ENCODE measurements around the gene LRIG1.

The LRIG1 gene

DNA sequence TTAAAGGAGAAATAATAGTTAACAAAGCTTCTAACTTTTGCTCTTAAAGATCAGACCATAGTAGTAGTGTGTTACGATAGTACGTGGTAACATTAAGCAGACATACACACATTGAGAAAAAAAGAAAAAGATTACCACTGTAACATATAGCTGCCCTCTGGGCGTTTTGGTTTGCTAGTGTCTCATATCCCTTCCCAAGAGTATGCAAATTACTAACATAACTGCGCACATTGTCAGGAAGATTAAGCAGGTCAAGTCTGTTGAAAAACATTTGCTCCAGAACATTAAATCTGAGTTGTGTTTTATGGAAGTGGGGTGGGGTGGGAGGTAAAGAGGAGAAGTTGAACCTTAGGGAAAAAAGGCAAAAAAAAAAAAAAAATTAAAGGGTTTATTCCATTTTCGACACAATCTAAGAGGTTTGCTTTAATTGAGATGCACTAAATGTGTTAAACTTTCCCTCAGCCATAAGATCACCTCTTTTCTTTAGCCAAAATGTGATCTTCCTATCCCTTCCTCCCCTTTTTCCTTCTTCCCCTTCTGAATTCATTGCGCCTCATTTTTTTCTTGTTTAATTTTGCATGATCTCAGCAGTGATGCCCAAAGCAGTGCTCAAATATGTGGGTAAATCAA, 1.5 kb upstream of the LRIG1 start:
- DNase-seq = no peak

- no peak for DNase-seq
Observed at GRCh38 chr3:66501483-66502244, 842 bp upstream of the LRIG1 start.

DNA sequence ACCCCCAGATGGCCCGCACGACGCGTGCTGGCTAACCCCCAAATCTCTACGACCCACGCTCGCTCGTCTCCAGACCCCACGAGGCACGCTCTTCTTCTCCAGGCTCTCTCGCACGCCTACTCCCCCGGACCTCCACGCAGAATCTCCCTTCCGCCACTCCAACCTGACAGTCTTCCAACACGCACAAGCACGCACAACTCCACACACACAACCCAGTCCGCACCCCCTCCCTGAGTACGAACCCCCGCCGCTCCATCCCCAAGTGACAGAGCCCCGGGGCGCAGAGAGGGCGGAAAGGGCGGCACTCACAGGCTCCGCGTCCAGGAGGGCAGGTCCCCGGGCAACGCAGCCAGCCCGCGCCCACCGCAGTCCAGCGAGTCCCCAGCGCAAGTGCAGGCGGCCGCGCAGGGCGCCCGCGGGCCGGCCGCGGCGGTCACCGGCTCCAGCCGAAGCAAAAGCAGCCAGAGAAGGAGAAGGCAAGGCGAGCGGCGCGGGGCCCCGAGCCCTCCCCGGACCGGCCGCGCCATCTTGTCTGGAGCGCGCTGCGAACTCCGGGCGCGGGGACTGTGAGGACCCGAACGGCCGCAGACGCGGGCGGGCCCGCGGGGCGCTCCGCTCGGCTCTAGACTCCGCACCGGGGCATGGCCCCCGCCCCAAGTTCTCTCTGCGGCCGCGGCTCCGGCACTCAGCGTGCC, 794 bp downstream of the LRIG1 start:
- DNase-seq = peak in 2 of 4 experiments; percentile 9 to 36

DNA sequence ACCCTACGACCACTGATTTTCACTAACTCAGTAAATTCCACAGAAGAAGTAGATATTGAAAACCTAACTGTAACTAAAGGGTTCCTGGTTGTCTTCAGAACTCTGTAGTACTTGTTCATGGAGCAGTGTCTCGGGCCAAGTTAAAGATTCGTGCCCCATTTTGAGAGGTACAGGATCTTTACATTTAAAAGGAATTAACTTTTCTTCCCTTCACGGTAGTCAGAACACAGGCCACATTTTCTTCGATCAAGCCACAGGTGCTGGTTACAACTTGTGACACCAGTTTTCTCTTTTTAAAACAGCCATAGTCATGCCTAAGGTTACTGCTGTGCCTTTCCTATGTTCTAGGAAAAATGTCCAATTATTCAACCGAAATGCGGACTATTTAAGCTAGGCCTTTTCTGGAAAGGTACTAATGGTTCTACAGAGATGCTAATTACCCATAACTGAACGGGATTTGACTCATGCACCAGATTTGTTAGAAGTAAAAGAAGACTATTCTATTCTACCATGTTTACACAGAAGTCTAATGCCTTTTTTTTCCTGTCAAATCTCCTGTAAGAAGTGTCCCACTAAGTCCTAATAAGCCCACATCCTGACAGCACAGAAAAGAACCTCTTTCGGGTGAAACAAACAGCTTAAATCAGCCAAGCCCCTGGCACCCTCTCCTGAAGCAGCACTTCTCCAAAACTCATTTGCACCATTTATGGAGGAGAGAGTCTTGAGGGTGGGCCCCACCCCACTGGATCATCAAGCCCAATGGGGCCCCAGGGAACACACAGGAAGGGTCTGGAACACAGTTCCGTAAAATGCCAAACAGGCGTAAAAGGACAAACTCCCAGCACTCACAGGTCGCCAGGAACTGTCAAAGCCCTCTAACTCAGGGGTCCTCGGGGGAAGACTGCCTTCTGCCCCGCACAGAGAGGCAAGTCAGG, 1.9 kb downstream of the LRIG1 start:
- DNase-seq = no peak

- no peak for DNase-seq
Observed at GRCh38 chr3:66497985-66498671, 2.7 kb downstream of the LRIG1 start.

- no peak for DNase-seq
Observed at GRCh38 chr3:66497288-66497984, 3.4 kb downstream of the LRIG1 start.

- DNase-seq = no peak
Observed at GRCh38 chr3:66496746-66497145, 4.1 kb downstream of the LRIG1 start.

- no peak for DNase-seq
Observed at GRCh38 chr3:66496301-66496700, 4.5 kb downstream of the LRIG1 start.

- no peak for DNase-seq
Observed at GRCh38 chr3:66495668-66496045, 5.2 kb downstream of the LRIG1 start.

DNA sequence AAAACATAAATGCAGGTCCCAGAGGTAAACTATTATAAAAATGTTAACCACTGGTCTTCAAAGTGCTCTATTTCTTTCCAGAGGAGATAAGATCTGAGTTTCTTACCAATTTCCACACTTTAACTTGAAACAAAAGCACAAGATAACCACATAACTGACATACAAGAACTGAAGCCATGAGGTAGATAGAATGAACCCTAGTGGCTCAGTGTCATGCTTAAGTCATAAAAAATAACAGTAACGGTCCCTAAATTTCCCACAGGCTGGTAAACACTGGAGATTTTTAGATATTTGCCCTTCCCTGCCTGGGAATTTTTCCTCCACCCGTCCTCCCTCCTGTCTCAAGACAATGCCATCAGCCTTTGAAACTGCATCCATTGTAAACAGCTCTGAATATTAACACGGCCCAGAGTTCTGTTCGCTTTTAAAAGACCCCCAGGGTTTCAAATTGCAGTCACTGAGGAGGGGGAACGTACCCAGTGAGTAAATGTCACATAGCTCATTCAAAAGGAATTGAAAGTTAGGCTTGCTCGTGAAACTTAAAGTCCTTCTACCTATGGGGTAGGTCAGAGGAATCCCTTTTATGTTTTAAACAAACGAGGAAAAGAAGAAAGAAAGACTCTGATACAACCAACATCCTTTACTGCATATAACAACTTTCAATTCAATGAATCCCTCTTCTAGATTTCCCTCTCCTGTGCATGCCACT, 5.7 kb downstream of the LRIG1 start:
- no peak for DNase-seq

GRCh38 chr3:66493458-66494099, 7.2 kb downstream of the LRIG1 start:
- DNase-seq = no peak

GRCh38 chr3:66492672-66493071, 8.2 kb downstream of the LRIG1 start:
- DNase-seq = no peak

GRCh38 chr3:66492071-66492470, 8.8 kb downstream of the LRIG1 start:
- no peak for DNase-seq

- no peak for DNase-seq
Observed at GRCh38 chr3:66490984-66491383, 9.8 kb downstream of the LRIG1 start.

DNA sequence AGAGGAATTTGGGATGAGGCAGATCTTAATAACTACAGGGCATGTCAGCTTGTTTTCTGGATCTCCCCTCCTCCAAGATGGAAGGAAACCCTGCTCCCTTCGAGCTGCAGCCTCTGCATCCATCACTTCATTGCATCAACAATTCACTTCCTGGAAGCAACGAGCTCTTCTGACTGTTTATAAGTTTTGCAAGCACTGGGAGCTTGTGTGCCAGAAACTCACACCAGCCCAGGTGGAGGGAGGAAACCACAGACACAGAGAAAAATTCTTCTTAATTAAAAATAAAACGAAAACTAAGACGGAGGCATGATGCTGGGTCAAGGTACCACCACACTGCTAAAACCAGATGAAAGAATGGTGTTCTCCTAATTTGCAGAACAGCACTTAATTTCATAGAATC, 10.6 kb downstream of the LRIG1 start:
- DNase-seq = no peak

GRCh38 chr3:66489581-66489980, 11.2 kb downstream of the LRIG1 start:
- DNase-seq = no peak

- no peak for DNase-seq
Observed at GRCh38 chr3:66489115-66489514, 11.7 kb downstream of the LRIG1 start.

DNA sequence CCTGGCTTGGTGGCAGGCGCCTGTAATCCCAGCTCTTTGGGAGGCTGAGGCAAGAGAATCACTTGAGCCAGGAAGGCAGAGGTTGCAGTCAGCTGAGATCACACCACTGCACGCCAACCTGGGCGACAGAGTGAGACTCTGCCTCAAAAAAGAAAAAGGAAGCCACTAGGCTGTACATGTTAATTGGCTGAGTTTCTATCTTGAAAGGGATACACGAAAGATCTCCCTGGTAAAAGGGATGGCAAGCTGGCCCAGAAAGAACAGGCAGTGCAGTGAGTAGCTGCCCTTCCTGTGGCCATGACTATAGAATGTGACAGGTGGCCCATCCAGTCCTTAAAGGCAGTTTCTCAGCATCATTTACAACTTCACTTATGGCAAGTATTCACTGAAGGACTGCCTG, 12.3 kb downstream of the LRIG1 start:
- no peak for DNase-seq

DNA sequence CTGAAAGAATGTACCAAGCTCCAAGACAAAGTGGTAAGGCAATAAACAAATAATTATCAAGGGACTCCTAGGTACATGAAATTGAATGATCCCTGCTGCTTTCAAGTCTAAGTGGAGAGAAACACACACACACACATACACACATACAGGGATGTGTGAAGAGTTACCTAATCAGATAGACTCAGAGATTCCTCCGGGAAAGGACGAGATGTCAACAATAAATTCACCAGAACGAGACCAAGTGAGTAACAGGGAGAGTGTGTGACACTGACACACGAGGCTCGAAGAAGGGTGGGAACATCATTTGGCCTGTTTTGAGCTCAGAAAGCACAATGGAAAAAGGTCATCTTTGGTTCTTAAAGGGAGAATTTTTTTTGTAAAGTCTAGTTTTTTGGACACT, 13.4 kb downstream of the LRIG1 start:
- no peak for DNase-seq

- DNase-seq = no peak
Observed at GRCh38 chr3:66486646-66487045, 14.2 kb downstream of the LRIG1 start.

DNA sequence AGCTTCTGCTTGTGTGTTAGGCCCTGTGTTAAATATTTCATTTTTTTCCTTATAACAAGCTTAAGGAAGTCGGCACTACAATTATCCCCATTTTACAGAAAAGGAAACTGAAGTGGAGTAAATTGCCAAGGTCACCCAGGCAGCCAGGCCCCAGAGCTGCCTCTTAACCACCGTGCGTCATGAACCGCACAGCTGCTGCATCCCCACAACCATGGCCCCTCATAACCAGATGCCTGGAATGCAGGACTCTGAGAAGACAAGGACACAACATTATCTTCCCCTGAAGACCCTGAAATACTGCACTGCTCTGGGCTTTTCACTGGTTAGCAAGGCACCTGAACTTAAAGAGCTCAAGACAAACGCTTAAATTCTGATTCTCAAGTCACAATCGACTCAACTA, 14.6 kb downstream of the LRIG1 start:
- DNase-seq = no peak
